Neural progenitor cell (in vitro differentiated cells): ENCODE data around the gene SPATA7. TPM values are rescaled to one million over a fixed set of nuclear protein-coding genes. Genes with fewer than 3 reads are reported as not detected.

Experiments used
- DNase-seq: peaks from one replicate; pipeline ENCODE4 v3.0.0-alpha.2; 2016; ENCODE audit warnings: low spot score
- H2AFZ ChIP-seq: fragments of 200-600 bp; sonication (generic); replicated peaks from 2 replicates; pipeline ENCODE4 v1.6.1; 2016; ENCODE audit warnings: antibody characterized with exemption
- H3F3A ChIP-seq: fragments of 200-600 bp; sonication (generic); 2 replicates; pipeline ENCODE4 v1.6.1; 2016; ENCODE audit warnings: antibody characterized with exemption, low read depth
- H3K27ac ChIP-seq: fragments of 200-600 bp; sonication (generic); 2 replicates; pipeline ENCODE4 v1.5.1; 2016; ENCODE audit warnings: mild to moderate bottlenecking
- H3K27me3 ChIP-seq: fragments of 200-600 bp; sonication (generic); 2 replicates; pipeline ENCODE4 v1.6.1; 2016; ENCODE audit warnings: mild to moderate bottlenecking, moderate library complexity
- H3K36me3 ChIP-seq: fragments of 200-600 bp; sonication (generic); 2 replicates; pipeline ENCODE4 v1.5.1; 2016
- H3K4me1 ChIP-seq: fragments of 200-600 bp; sonication (generic); 2 replicates; pipeline ENCODE4 v1.6.1; 2016; ENCODE audit warnings: mixed run types
- H3K4me2 ChIP-seq: fragments of 200-600 bp; sonication (generic); 2 replicates; pipeline ENCODE4 v1.6.1; 2016
- H3K4me3 ChIP-seq: fragments of 200-600 bp; sonication (generic); 2 replicates; pipeline ENCODE4 v1.5.1; 2016
- H3K79me2 ChIP-seq: fragments of 200-600 bp; sonication (generic); 2 replicates; pipeline ENCODE4 v1.6.1; 2016; ENCODE audit warnings: low read depth
- H3K9ac ChIP-seq: fragments of 200-600 bp; sonication (generic); 2 replicates; pipeline ENCODE4 v1.6.1; 2016
- H3K9me3 ChIP-seq: fragments of 200-600 bp; sonication (generic); 2 replicates; pipeline ENCODE4 v1.5.1; 2016; ENCODE audit warnings: low read depth
- H4K20me1 ChIP-seq: fragments of 200-600 bp; sonication (generic); 2 replicates; pipeline ENCODE4 v1.6.1; 2016; ENCODE audit warnings: low read depth
- H3K27ac Mint-ChIP-seq: 3 replicates; pipeline ENCODE4 v1.8.0; 2021; ENCODE audit warnings: mixed read lengths
- H3K27me3 Mint-ChIP-seq: 2 replicates; pipeline ENCODE4 v1.8.0; 2022; ENCODE audit warnings: low read depth, mild to moderate bottlenecking, inconsistent platforms, moderate library complexity, mixed read lengths; ENCODE audit not compliant: insufficient read depth
- H3K36me3 Mint-ChIP-seq: 3 replicates; pipeline ENCODE4 v1.8.0; 2021; ENCODE audit warnings: mixed read lengths
- H3K4me1 Mint-ChIP-seq: 3 replicates; pipeline ENCODE4 v1.8.0; 2021; ENCODE audit warnings: mixed read lengths
- H3K4me3 Mint-ChIP-seq: 3 replicates; pipeline ENCODE4 v1.8.0; 2021; ENCODE audit warnings: mild to moderate bottlenecking, moderate library complexity, mixed read lengths
- H3K9me3 Mint-ChIP-seq: 3 replicates; pipeline ENCODE4 v1.8.0; 2020; ENCODE audit warnings: mixed read lengths
- EZH2 ChIP-seq: fragments of 200-600 bp; sonication (generic); IDR thresholded peaks from 2 replicates; pipeline ENCODE4 v1.6.1; 2017; ENCODE audit warnings: antibody characterized with exemption, mild to moderate bottlenecking, moderate library complexity
- EZH2phosphoT487 ChIP-seq: fragments of 200-600 bp; sonication (generic); IDR thresholded peaks from 2 replicates; pipeline ENCODE4 v1.6.1; 2017; ENCODE audit warnings: antibody characterized with exemption
- total RNA-seq: library from RNA; depleted of rRNA; stranded (reverse); fragments of >200 nt; gene quantifications from 2 replicates; pipeline ENCODE4 v1.2.3, GENCODE V29; 2015; ENCODE audit warnings: low replicate concordance
- TF ChIP-seq, protein P1 (sequence below): fragments of 200-600 bp; sonication (generic); IDR thresholded peaks from 2 replicates; pipeline ENCODE4 v1.5.1; 2017; ENCODE audit warnings: antibody characterized with exemption, mild to moderate bottlenecking

The SPATA7 gene
- total RNA-seq, 1 donor from 2014 or later: 39.9 TPM

DNA sequence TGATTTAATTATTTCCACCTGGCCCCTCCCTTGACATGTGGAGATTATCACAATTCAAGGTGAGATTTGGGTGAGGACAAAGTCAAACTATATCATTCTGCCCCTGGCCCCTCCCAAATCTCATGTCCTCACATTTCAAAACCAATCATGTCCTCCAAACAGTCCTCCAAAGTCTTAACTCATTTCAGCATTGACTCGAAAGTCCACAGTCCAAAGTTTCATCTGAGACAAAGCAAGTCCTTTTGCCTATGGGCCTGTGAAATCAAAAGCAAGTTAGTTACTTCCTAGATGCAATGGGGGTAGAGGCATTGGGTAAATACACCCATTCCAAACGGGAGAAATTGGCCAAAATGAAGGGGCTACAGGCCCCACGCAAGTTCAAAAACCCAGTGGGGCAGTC is 31.1 kb upstream of the SPATA7 start:
- no peak overlapping the region for H3K4me2 ChIP-seq
- Mint-ChIP-seq H3K27ac (no peak overlapping the region), H3K9me3 (peaks cover 3% of the 10 kb centered on the region), H3K36me3 (no peaks in the 10 kb centered on the region), H3K4me1 (peaks cover 17% of the 10 kb centered on the region), H3K4me3 (no peak overlapping the region), H3K27me3 (peaks cover 8% of the 10 kb centered on the region)
- H3K27ac ChIP-seq: no peak overlapping the region
- H3K27me3 ChIP-seq: no peaks in the 10 kb centered on the region
- no peak overlapping the region for H2AFZ ChIP-seq
- H3K4me3 ChIP-seq: no peak overlapping the region
- TF ChIP-seq EZH2phosphoT487: no peak
- no peak for TF ChIP-seq EZH2
- TF ChIP-seq, protein P1, sequence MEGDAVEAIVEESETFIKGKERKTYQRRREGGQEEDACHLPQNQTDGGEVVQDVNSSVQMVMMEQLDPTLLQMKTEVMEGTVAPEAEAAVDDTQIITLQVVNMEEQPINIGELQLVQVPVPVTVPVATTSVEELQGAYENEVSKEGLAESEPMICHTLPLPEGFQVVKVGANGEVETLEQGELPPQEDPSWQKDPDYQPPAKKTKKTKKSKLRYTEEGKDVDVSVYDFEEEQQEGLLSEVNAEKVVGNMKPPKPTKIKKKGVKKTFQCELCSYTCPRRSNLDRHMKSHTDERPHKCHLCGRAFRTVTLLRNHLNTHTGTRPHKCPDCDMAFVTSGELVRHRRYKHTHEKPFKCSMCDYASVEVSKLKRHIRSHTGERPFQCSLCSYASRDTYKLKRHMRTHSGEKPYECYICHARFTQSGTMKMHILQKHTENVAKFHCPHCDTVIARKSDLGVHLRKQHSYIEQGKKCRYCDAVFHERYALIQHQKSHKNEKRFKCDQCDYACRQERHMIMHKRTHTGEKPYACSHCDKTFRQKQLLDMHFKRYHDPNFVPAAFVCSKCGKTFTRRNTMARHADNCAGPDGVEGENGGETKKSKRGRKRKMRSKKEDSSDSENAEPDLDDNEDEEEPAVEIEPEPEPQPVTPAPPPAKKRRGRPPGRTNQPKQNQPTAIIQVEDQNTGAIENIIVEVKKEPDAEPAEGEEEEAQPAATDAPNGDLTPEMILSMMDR: no peak
- no peaks in the 10 kb centered on the region for H3K36me3 ChIP-seq
- H4K20me1 ChIP-seq: no peaks in the 10 kb centered on the region
- H3F3A ChIP-seq: no peaks in the 10 kb centered on the region
- no peak overlapping the region for H3K9ac ChIP-seq
- no peaks in the 10 kb centered on the region for H3K79me2 ChIP-seq
- H3K9me3 ChIP-seq: no peaks in the 10 kb centered on the region
- DNase-seq: no peak
- peaks cover 4% of the 10 kb centered on the region for H3K4me1 ChIP-seq

GRCh38 chr14:88359500-88359899 is 26.0 kb upstream of the SPATA7 start:
- no peaks in the 10 kb centered on the region for H4K20me1 ChIP-seq
- H3K27ac Mint-ChIP-seq: peak overlapping the region; percentile 67
- no peak overlapping the region for H3K27ac ChIP-seq
- H3K4me1 ChIP-seq: peaks cover 39% of the 10 kb centered on the region
- peaks cover 16% of the 10 kb centered on the region for H3K9me3 Mint-ChIP-seq
- no peaks in the 10 kb centered on the region for H3K27me3 ChIP-seq
- H3K79me2 ChIP-seq: no peaks in the 10 kb centered on the region
- H3K4me3 Mint-ChIP-seq: no peak overlapping the region
- no peak overlapping the region for H3K9ac ChIP-seq
- no peak overlapping the region for H2AFZ ChIP-seq
- DNase-seq: no peak
- no peaks in the 10 kb centered on the region for H3K36me3 ChIP-seq
- TF ChIP-seq, protein P1: no peak
- TF ChIP-seq EZH2: no peak
- TF ChIP-seq EZH2phosphoT487: no peak
- no peaks in the 10 kb centered on the region for H3K27me3 Mint-ChIP-seq
- no peak overlapping the region for H3K4me3 ChIP-seq
- H3K4me1 Mint-ChIP-seq: peaks cover 33% of the 10 kb centered on the region
- H3K36me3 Mint-ChIP-seq: peaks cover 3% of the 10 kb centered on the region
- no peak overlapping the region for H3K4me2 ChIP-seq
- H3F3A ChIP-seq: peaks cover 31% of the 10 kb centered on the region
- H3K9me3 ChIP-seq: no peaks in the 10 kb centered on the region

- Mint-ChIP-seq H3K4me3 (peak overlapping the region; percentile 68), H3K9me3 (peaks cover 22% of the 10 kb centered on the region), H3K36me3 (peaks cover 3% of the 10 kb centered on the region), H3K4me1 (peaks cover 48% of the 10 kb centered on the region), H3K27ac (peak overlapping the region; percentile 73), H3K27me3 (no peaks in the 10 kb centered on the region)
- Histone ChIP-seq H3K4me2 (peak overlapping the region; percentile 72), H4K20me1 (no peaks in the 10 kb centered on the region), H3K36me3 (no peaks in the 10 kb centered on the region), H2AFZ (no peak overlapping the region), H3F3A (peaks cover 44% of the 10 kb centered on the region), H3K79me2 (no peaks in the 10 kb centered on the region), H3K4me3 (peak overlapping the region; percentile 30), H3K27ac (peak overlapping the region; percentile 92), H3K27me3 (no peaks in the 10 kb centered on the region), H3K4me1 (peaks cover 60% of the 10 kb centered on the region), H3K9ac (no peak overlapping the region), H3K9me3 (no peaks in the 10 kb centered on the region)
- peak; percentile 85 for DNase-seq
- TF ChIP-seq, protein P1: no peak
- TF ChIP-seq EZH2 (no peak), EZH2phosphoT487 (peak; percentile 59)
These were observed 21.8 kb upstream of the SPATA7 start for GRCh38 chr14:88363644-88364043.
